ENCODE measurements around the gene HDGFL2. TPM values are rescaled to one million over a fixed set of nuclear protein-coding genes. Genes with fewer than 3 reads are reported as not detected.

The HDGFL2 gene
- total RNA-seq, 1 donor from 2014 or later: 79.8 TPM

DNA sequence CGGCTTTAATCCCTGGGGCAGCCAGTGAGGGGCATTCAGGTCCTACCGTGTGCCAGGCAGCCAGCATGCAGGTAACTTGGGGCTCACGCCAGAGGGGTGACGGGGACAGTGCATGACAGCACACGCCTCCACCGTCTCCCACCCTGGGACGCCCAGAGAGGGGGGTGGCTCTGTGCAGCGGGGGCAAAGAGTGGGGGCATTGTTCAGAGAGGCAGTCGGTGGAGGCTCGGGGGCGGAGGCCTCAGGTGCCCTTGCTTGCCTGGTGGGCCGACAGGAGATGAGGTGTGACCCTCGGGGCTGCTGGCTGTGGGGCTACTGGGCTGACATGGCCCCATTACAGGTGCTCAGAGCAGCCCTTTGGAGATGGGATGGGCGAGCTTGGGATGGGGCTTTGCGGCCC, 27.8 kb downstream of the HDGFL2 start:
- Histone ChIP-seq H3K4me2 (ENCODE audit: low read length) (no peak overlapping the region), H3K27ac (ENCODE audit: low read depth, low read length) (no peak overlapping the region), H3K9me3 (ENCODE audit: insufficient read depth, low read depth, low read length) (no peaks in the 10 kb centered on the region), H3K79me2 (ENCODE audit: insufficient read depth, low read length) (no peaks in the 10 kb centered on the region), H3K27me3 (ENCODE audit: insufficient read depth, low read length) (no peaks in the 10 kb centered on the region), H3K36me3 (ENCODE audit: insufficient read depth, low read length) (peaks cover 4% of the 10 kb centered on the region), H2AFZ (ENCODE audit: low read depth, low read length) (no peak overlapping the region), H3K4me3 (ENCODE audit: insufficient read depth, low read depth, low read length) (no peak overlapping the region), H3K9ac (ENCODE audit: low read length) (no peak overlapping the region), H3K4me1 (ENCODE audit: insufficient read depth, low read length) (peaks cover 6% of the 10 kb centered on the region), H4K20me1 (ENCODE audit: insufficient read depth, low read length) (no peaks in the 10 kb centered on the region)
- Mint-ChIP-seq H3K27ac (ENCODE audit: unreplicated experiment) (no peak overlapping the region), H3K9me3 (ENCODE audit: unreplicated experiment) (no peaks in the 10 kb centered on the region), H3K36me3 (ENCODE audit: low read depth, unreplicated experiment) (peaks cover 5% of the 10 kb centered on the region), H3K27me3 (ENCODE audit: low read depth, unreplicated experiment) (no peaks in the 10 kb centered on the region), H3K4me1 (ENCODE audit: low read depth, unreplicated experiment) (no peaks in the 10 kb centered on the region), H3K4me3 (ENCODE audit: unreplicated experiment) (no peak overlapping the region)
- FAIRE-seq: no peak
- no peak for DNase-seq (ENCODE audit: low read depth)
- TF ChIP-seq EZH2 (IDR thresholded peaks at IDR 0.05; ENCODE audit: insufficient read depth, low read length): no peak
- TF ChIP-seq, protein P1, sequence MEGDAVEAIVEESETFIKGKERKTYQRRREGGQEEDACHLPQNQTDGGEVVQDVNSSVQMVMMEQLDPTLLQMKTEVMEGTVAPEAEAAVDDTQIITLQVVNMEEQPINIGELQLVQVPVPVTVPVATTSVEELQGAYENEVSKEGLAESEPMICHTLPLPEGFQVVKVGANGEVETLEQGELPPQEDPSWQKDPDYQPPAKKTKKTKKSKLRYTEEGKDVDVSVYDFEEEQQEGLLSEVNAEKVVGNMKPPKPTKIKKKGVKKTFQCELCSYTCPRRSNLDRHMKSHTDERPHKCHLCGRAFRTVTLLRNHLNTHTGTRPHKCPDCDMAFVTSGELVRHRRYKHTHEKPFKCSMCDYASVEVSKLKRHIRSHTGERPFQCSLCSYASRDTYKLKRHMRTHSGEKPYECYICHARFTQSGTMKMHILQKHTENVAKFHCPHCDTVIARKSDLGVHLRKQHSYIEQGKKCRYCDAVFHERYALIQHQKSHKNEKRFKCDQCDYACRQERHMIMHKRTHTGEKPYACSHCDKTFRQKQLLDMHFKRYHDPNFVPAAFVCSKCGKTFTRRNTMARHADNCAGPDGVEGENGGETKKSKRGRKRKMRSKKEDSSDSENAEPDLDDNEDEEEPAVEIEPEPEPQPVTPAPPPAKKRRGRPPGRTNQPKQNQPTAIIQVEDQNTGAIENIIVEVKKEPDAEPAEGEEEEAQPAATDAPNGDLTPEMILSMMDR (IDR thresholded peaks at IDR 0.05; ENCODE audit: insufficient read depth, low read depth, low read length): no peak

DNA sequence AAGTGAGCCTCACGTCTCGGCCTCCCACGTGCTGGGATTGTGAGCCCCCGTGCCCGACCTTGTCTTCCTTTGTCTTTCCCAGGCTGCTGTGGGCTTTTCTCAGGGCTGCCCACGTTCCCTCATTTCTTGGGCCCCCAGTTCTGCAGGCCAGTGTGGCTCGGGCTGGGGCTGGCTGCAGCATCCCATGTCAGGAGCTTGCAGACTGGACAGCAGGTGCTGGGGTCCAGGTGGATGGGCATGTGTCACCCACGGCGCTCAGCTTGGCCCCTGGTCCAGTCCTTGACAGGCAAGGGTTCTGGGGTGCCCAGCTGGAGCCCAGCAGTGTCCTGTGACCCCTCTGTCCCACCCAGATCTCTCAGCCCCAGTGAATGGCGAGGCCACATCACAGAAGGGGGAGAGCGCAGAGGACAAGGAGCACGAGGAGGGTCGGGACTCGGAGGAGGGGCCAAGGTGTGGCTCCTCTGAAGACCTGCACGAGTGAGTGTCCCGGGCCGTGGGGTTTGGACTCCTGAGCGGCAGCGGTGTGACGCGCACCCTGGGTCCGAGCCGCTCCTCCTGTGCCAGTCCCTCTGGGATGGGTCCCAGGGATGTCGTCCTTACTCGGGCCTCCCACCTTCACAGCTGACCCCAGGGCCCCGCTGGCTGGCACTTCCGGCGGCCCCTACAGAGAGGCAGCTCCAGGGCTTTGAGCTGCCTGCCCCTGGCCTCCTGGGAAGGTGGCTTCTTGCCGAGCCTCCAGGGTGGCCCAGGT, 28.9 kb downstream of the HDGFL2 start:
- no peaks in the 10 kb centered on the region for H3K27me3 Mint-ChIP-seq (ENCODE audit: low read depth, unreplicated experiment)
- no peaks in the 10 kb centered on the region for H3K4me1 Mint-ChIP-seq (ENCODE audit: low read depth, unreplicated experiment)
- TF ChIP-seq, protein P1 (IDR thresholded peaks at IDR 0.05; ENCODE audit: insufficient read depth, low read depth, low read length): no peak
- no peak for TF ChIP-seq EZH2 (IDR thresholded peaks at IDR 0.05; ENCODE audit: insufficient read depth, low read length)
- H3K4me1 ChIP-seq (ENCODE audit: insufficient read depth, low read length): peaks cover 7% of the 10 kb centered on the region
- no peak overlapping the region for H3K4me3 Mint-ChIP-seq (ENCODE audit: unreplicated experiment)
- H2AFZ ChIP-seq (ENCODE audit: low read depth, low read length): no peak overlapping the region
- H3K4me3 ChIP-seq (ENCODE audit: insufficient read depth, low read depth, low read length): no peak overlapping the region
- H3K79me2 ChIP-seq (ENCODE audit: insufficient read depth, low read length): no peaks in the 10 kb centered on the region
- H3K9ac ChIP-seq (ENCODE audit: low read length): no peak overlapping the region
- no peaks in the 10 kb centered on the region for H4K20me1 ChIP-seq (ENCODE audit: insufficient read depth, low read length)
- no peak overlapping the region for H3K27ac ChIP-seq (ENCODE audit: low read depth, low read length)
- no peaks in the 10 kb centered on the region for H3K9me3 ChIP-seq (ENCODE audit: insufficient read depth, low read depth, low read length)
- no peak for FAIRE-seq
- H3K36me3 Mint-ChIP-seq (ENCODE audit: low read depth, unreplicated experiment): peaks cover 10% of the 10 kb centered on the region
- DNase-seq (ENCODE audit: low read depth): no peak
- H3K36me3 ChIP-seq (ENCODE audit: insufficient read depth, low read length): peaks cover 2% of the 10 kb centered on the region
- H3K9me3 Mint-ChIP-seq (ENCODE audit: unreplicated experiment): no peaks in the 10 kb centered on the region
- H3K27ac Mint-ChIP-seq (ENCODE audit: unreplicated experiment): no peak overlapping the region
- no peak overlapping the region for H3K4me2 ChIP-seq (ENCODE audit: low read length)
- H3K27me3 ChIP-seq (ENCODE audit: insufficient read depth, low read length): no peaks in the 10 kb centered on the region

- H3K36me3 ChIP-seq (ENCODE audit: insufficient read depth, low read length): peaks cover 2% of the 10 kb centered on the region
Measured at GRCh38 chr19:4501691-4502090, 29.6 kb downstream of the HDGFL2 start.

More at GRCh38 chr19:4501691-4502090, 29.6 kb downstream of the HDGFL2 start:
- no peak overlapping the region for H3K4me3 ChIP-seq (ENCODE audit: insufficient read depth, low read depth, low read length)
- no peak overlapping the region for H2AFZ ChIP-seq (ENCODE audit: low read depth, low read length)
- Mint-ChIP-seq H3K4me1 (ENCODE audit: low read depth, unreplicated experiment) (peaks cover 6% of the 10 kb centered on the region), H3K9me3 (ENCODE audit: unreplicated experiment) (no peaks in the 10 kb centered on the region), H3K36me3 (ENCODE audit: low read depth, unreplicated experiment) (peaks cover 13% of the 10 kb centered on the region), H3K27ac (ENCODE audit: unreplicated experiment) (no peak overlapping the region), H3K27me3 (ENCODE audit: low read depth, unreplicated experiment) (no peaks in the 10 kb centered on the region), H3K4me3 (ENCODE audit: unreplicated experiment) (no peak overlapping the region)
- H3K27me3 ChIP-seq (ENCODE audit: insufficient read depth, low read length): no peaks in the 10 kb centered on the region
- no peak overlapping the region for H3K27ac ChIP-seq (ENCODE audit: low read depth, low read length)
- no peak overlapping the region for H3K9ac ChIP-seq (ENCODE audit: low read length)
- no peaks in the 10 kb centered on the region for H3K79me2 ChIP-seq (ENCODE audit: insufficient read depth, low read length)
- TF ChIP-seq EZH2 (IDR thresholded peaks at IDR 0.05; ENCODE audit: insufficient read depth, low read length): no peak
- TF ChIP-seq, protein P1 (IDR thresholded peaks at IDR 0.05; ENCODE audit: insufficient read depth, low read depth, low read length): no peak
- no peaks in the 10 kb centered on the region for H4K20me1 ChIP-seq (ENCODE audit: insufficient read depth, low read length)
- H3K4me2 ChIP-seq (ENCODE audit: low read length): no peak overlapping the region
- DNase-seq (ENCODE audit: low read depth): no peak
- no peaks in the 10 kb centered on the region for H3K9me3 ChIP-seq (ENCODE audit: insufficient read depth, low read depth, low read length)
- no peak for FAIRE-seq
- H3K4me1 ChIP-seq (ENCODE audit: insufficient read depth, low read length): peaks cover 14% of the 10 kb centered on the region
